ENCODE results near the gene GTF2H1.

The GTF2H1 gene

GRCh38 chr11:18408558-18409291 lies 86.4 kb downstream of the GTF2H1 start:
- TF ChIP-seq Cebpa-rat (IDR thresholded peaks at IDR 0.05) = no peak
- Histone ChIP-seq H3K9ac (no peak overlapping the region), H3K27ac (no peak overlapping the region), H3K4me2 (no peak overlapping the region), H3K27me3 (no peaks in the 10 kb centered on the region), H3K9me3 (no peaks in the 10 kb centered on the region), H4K20me1 (peaks cover 56% of the 10 kb centered on the region), H3K4me3 (no peak overlapping the region), H3K4me1 (no peaks in the 10 kb centered on the region), H3K36me3 (peaks cover 54% of the 10 kb centered on the region)

GRCh38 chr11:18416459-18416858 lies 94.1 kb downstream of the GTF2H1 start:
- no peak overlapping the region for H3K4me2 ChIP-seq
- no peak overlapping the region for H3K9ac ChIP-seq
- no peaks in the 10 kb centered on the region for H4K20me1 ChIP-seq
- H3K27me3 ChIP-seq = no peaks in the 10 kb centered on the region
- no peak overlapping the region for H3K27ac ChIP-seq
- no peak overlapping the region for H3K4me3 ChIP-seq
- no peaks in the 10 kb centered on the region for H3K4me1 ChIP-seq
- no peaks in the 10 kb centered on the region for H3K36me3 ChIP-seq
- no peak for TF ChIP-seq Cebpa-rat (IDR thresholded peaks at IDR 0.05)
- H3K9me3 ChIP-seq = no peaks in the 10 kb centered on the region
